ENCODE measurements around the gene SORCS1. TPM values are rescaled to one million over a fixed set of nuclear protein-coding genes. Genes with fewer than 3 reads are reported as not detected.

Gene SORCS1
- polyA plus RNA-seq, 1 donor from 2014 or later = not detected

GRCh38 chr10:106757521-106757920 lies 407.0 kb downstream of the SORCS1 start:
- H3K36me3 Mint-ChIP-seq = no peaks in the 10 kb centered on the region
- no peaks in the 10 kb centered on the region for H3K4me1 Mint-ChIP-seq
- H3K9me3 Mint-ChIP-seq = peaks cover 0 to 3% (median 0%) of the 10 kb centered on the region in 3 donors
- no peak overlapping the region for H3K27ac Mint-ChIP-seq
- H3K27me3 Mint-ChIP-seq = no peaks in the 10 kb centered on the region
- H3K4me3 Mint-ChIP-seq = no peak overlapping the region

DNA sequence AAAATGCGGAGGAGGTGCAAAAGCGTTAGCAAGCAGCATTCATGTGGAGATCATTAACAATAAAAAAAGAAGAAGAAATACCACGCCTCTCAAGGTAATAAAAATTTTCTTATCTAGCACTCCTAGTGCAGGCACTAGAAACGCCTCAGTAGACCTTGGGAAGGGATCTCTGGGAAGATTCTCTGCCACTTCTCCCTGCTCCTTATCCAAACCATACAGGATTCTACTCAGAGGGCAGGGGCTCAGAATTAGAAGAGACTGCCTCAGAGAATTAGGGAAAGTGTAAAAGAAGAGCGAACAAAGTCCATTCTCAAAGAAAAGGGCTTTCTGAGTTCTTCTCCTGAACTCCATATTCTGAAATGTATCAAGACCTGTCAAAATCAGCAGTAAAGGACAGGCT lies 413.4 kb downstream of the SORCS1 start:
- Mint-ChIP-seq H3K36me3 (no peaks in the 10 kb centered on the region), H3K4me3 (no peak overlapping the region)

GRCh38 chr10:106746868-106747267 lies 417.6 kb downstream of the SORCS1 start:
- no peaks in the 10 kb centered on the region for H3K4me1 Mint-ChIP-seq
- no peaks in the 10 kb centered on the region for H3K36me3 Mint-ChIP-seq
- peaks cover 0 to 3% (median 0%) of the 10 kb centered on the region in 3 donors for H3K9me3 Mint-ChIP-seq
- no peak overlapping the region for H3K4me3 Mint-ChIP-seq
- no peak overlapping the region for H3K27ac Mint-ChIP-seq
- no peaks in the 10 kb centered on the region for H3K27me3 Mint-ChIP-seq

More for the DNA sequence above, 413.4 kb downstream of the SORCS1 start:
- Mint-ChIP-seq H3K4me1 (no peaks in the 10 kb centered on the region), H3K9me3 (peaks cover 0 to 4% (median 0%) of the 10 kb centered on the region in 3 donors), H3K27ac (no peak overlapping the region), H3K27me3 (no peaks in the 10 kb centered on the region)

DNA sequence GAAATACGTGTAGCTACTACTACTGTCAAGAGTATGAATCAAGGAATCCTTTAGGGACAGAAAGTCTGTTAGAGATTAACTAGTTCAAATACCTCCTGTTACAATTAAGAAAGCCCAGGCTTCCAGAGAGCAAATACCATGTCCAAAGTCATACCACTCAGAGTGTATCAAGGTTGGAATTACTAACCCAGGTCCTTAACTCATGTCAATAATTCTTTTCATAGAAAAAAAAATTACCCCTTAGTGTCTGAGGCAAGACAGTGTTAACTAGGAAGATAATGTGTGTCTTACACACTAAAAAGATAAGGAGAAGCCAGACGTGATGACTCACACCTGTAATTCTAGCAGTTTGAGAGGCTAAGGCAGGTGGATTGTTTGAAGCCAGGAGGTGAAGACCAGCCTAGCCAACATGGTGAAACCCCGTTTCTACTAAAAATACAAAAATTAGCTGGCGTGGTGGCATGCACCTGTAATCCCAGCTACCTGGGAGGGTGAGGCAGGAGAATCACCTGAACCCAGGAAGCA lies 423.4 kb downstream of the SORCS1 start:
- H3K4me3 Mint-ChIP-seq = no peak overlapping the region
- no peaks in the 10 kb centered on the region for H3K36me3 Mint-ChIP-seq
- H3K27ac Mint-ChIP-seq = no peak overlapping the region
- H3K4me1 Mint-ChIP-seq = no peaks in the 10 kb centered on the region
- peaks cover 0 to 2% (median 2%) of the 10 kb centered on the region in 3 donors for H3K9me3 Mint-ChIP-seq
- no peaks in the 10 kb centered on the region for H3K27me3 Mint-ChIP-seq

DNA sequence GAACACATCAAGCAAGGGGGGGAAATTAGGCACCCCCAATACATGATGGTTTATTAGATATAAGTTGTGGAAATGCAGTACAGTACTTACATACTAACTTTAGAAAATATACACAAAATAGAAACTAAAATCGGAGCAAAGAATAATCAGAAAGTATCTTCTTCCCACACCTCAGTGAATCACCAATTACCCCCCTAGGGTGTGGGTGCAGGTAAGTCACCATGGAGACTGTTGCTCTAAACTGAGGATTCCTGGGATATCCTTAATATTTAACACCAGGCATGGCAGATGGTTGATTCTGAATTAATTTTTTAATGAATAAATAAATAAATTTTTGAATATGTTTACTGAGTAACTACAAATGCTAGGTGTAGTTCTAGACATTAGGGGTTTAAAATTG lies 424.4 kb downstream of the SORCS1 start:
- Mint-ChIP-seq H3K4me3 (no peak overlapping the region), H3K4me1 (no peaks in the 10 kb centered on the region), H3K27me3 (no peaks in the 10 kb centered on the region), H3K27ac (no peak overlapping the region), H3K36me3 (no peaks in the 10 kb centered on the region), H3K9me3 (peaks cover 0 to 2% (median 2%) of the 10 kb centered on the region in 3 donors)

GRCh38 chr10:106734220-106734619 lies 430.3 kb downstream of the SORCS1 start:
- Mint-ChIP-seq H3K4me3 (no peak overlapping the region), H3K4me1 (no peaks in the 10 kb centered on the region), H3K27me3 (no peaks in the 10 kb centered on the region), H3K36me3 (no peaks in the 10 kb centered on the region), H3K9me3 (no peaks in the 10 kb centered on the region), H3K27ac (no peak overlapping the region)

DNA sequence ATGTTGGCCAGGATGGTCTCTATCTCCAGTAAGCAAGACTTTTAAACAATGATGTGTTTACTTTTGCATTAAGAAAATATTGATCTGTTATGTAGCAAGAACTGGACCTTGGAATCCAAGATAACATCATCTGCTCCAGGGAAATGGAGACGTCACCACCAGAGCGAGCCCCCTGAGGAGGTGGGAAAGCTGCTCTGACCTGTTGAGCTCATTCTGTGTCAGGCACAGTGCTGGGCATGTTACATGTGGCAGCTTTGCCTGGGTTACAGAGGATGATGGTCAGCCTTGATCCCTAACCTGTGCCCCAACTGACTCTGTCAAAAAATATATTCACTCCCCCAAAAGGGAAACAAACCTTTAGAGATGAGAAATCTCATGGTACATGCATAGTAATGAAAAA lies 436.3 kb downstream of the SORCS1 start:
- Mint-ChIP-seq H3K27me3 (no peaks in the 10 kb centered on the region), H3K4me1 (no peaks in the 10 kb centered on the region), H3K27ac (no peak overlapping the region), H3K4me3 (no peak overlapping the region), H3K36me3 (no peaks in the 10 kb centered on the region), H3K9me3 (no peaks in the 10 kb centered on the region)

DNA sequence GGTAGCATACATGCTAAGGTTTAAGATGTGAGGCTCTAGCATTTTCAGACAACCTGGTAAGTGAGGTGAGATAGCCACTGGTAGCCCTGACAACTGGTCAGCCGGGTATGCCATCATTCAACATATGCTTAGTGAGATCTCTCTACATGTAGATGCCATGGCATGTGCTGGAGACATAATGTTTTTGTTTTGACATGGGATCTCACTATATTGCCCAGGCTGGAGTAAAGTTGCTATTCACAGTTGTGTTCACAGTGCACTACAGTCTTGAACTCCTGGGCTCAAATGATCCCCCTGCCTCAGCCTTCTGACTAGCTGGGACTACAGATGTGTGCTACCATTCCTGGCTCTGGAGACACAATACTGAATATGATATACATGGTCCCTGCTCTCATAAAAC lies 437.3 kb downstream of the SORCS1 start:
- no peaks in the 10 kb centered on the region for H3K9me3 Mint-ChIP-seq
- H3K4me1 Mint-ChIP-seq = no peaks in the 10 kb centered on the region
- H3K4me3 Mint-ChIP-seq = no peak overlapping the region
- H3K27me3 Mint-ChIP-seq = no peaks in the 10 kb centered on the region
- no peaks in the 10 kb centered on the region for H3K36me3 Mint-ChIP-seq
- no peak overlapping the region for H3K27ac Mint-ChIP-seq

DNA sequence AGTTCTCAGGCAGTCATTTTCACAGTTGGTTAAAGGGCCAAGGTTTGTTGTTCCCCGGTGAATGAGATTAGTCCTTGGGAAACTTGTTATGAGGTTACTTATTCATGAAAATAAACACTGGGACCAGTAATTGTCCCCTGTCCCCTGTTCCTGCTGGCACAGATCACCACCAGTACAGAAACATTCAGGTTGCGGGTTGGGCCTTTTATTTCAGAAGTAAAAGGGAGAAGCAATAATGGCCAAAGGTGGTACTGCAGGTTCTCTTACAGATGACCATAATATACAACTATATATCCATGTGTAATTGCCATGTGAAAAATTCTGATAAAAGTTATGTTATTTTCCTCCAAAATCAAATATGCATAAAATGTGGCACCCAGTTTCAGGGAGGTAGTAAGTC lies 442.0 kb downstream of the SORCS1 start:
- Mint-ChIP-seq H3K4me1 (no peaks in the 10 kb centered on the region), H3K27ac (no peak overlapping the region), H3K9me3 (peaks cover 0 to 2% (median 2%) of the 10 kb centered on the region in 3 donors), H3K4me3 (no peak overlapping the region), H3K27me3 (no peaks in the 10 kb centered on the region), H3K36me3 (no peaks in the 10 kb centered on the region)

DNA sequence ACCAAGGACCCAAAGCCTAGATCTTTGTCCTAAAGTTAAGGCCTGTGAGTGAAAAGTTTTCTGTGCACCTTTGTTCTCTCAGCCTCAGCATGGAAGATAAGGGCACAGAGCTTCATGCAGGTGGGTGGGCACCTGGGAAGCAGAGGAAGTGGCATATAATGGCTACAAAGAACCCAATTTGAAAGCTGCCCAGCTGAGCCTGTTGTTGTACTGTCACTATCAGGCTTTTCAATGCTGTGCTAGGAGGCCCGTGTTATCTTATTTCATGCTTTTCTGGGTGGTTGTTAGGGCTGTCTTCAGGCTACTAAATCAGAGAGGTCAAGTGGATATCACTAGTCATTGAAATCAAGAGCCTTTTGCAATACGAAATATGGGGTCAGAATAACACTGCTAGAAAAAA lies 443.8 kb downstream of the SORCS1 start:
- no peaks in the 10 kb centered on the region for H3K36me3 Mint-ChIP-seq
- H3K27ac Mint-ChIP-seq = no peak overlapping the region
- peaks cover 0 to 2% (median 2%) of the 10 kb centered on the region in 3 donors for H3K9me3 Mint-ChIP-seq
- no peaks in the 10 kb centered on the region for H3K27me3 Mint-ChIP-seq
- no peaks in the 10 kb centered on the region for H3K4me1 Mint-ChIP-seq
- no peak overlapping the region for H3K4me3 Mint-ChIP-seq

DNA sequence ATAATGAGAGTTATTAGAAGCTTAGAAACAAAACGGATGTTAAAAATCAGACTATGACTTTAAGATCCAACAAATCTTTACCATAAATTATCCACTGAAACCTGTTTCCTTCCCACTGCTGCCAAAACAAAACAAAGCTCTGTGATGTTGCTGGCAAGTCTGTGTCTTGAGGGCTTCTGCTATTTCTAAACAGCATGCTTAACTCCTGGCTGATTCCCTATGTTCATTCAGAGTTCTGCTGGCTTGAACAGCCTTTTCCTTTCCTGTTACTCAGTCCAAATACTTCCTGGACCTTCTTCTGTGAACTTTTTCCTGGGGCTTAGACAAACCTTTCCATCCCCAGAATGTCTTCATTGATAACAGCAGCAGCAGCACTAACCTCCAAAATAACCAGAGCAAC lies 448.1 kb downstream of the SORCS1 start:
- Mint-ChIP-seq H3K27ac (no peak overlapping the region), H3K4me1 (no peaks in the 10 kb centered on the region), H3K27me3 (peaks cover 3% of the 10 kb centered on the region), H3K4me3 (no peak overlapping the region), H3K9me3 (peaks cover 0 to 2% (median 2%) of the 10 kb centered on the region in 3 donors), H3K36me3 (no peaks in the 10 kb centered on the region)

DNA sequence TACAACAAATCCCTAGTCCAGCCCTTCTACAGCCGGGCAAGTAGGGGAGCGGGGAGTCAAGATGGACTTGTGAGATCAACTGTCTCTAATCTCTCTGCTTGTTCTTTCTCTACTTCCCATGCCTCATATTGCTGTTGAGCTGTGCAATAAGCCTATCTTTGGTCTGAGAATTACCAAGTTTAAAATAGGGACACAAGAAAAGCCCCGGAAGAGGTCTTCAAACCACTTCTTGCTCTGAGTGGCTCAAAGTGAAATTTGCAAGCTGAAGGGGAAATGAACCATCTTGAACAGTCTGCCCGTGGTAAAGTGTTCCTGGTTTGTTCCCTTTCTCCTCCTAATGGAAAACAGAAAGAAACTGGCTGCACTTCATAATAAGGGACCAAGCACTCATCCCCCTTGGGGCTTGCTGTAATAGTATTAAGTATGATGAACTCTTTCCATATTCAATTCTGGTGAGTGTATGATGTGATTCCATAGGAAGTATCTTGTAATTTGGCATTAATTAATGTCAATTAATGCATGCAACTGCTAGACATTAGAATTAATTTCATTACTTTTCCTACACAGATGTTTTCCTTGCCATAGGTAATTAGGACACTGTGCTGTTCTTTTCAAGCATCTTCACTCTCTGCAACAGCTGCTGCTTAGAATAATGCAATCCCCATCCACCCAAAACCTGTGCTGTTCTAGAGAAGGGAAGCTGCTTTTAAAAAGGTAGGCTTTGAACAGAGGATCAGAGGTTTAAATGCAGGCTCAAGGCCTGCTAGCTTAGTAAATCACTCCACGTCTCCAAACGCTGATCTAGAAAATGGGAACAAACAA lies 449.6 kb downstream of the SORCS1 start:
- no peaks in the 10 kb centered on the region for H3K4me1 Mint-ChIP-seq
- no peaks in the 10 kb centered on the region for H3K36me3 Mint-ChIP-seq
- H3K4me3 Mint-ChIP-seq = peak overlapping the region in 1 of 4 donors; percentile 17

DNA sequence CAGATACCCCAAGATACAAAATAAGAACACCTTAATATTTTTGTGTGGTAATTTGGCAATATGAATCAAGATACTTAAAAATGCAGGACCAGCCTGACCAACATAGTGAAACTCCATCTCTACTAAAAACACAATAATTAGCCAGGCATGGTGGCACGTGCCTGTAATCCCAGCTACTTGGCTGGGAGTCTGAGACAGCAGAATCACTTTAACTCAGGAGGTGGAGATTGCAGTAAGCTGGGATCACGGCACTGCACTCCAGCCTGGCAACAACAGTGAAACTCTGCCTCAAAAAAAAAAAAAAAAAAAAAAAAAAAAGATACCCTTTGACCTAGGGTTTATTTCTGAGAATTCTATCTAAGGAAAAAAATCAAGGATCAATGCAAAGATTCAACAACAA lies 450.7 kb downstream of the SORCS1 start:
- Mint-ChIP-seq H3K4me3 (no peak overlapping the region), H3K27me3 (peaks cover 3% of the 10 kb centered on the region), H3K9me3 (no peaks in the 10 kb centered on the region), H3K27ac (no peak overlapping the region), H3K36me3 (no peaks in the 10 kb centered on the region), H3K4me1 (no peaks in the 10 kb centered on the region)

More for the DNA sequence above, 449.6 kb downstream of the SORCS1 start:
- Mint-ChIP-seq H3K9me3 (peaks cover 0 to 2% (median 2%) of the 10 kb centered on the region in 3 donors), H3K27ac (no peak overlapping the region), H3K27me3 (peaks cover 3% of the 10 kb centered on the region)

GRCh38 chr10:106712988-106713387 lies 451.5 kb downstream of the SORCS1 start:
- Mint-ChIP-seq H3K27ac (no peak overlapping the region), H3K9me3 (no peaks in the 10 kb centered on the region), H3K27me3 (peaks cover 3% of the 10 kb centered on the region), H3K4me1 (no peaks in the 10 kb centered on the region), H3K36me3 (no peaks in the 10 kb centered on the region), H3K4me3 (no peak overlapping the region)

DNA sequence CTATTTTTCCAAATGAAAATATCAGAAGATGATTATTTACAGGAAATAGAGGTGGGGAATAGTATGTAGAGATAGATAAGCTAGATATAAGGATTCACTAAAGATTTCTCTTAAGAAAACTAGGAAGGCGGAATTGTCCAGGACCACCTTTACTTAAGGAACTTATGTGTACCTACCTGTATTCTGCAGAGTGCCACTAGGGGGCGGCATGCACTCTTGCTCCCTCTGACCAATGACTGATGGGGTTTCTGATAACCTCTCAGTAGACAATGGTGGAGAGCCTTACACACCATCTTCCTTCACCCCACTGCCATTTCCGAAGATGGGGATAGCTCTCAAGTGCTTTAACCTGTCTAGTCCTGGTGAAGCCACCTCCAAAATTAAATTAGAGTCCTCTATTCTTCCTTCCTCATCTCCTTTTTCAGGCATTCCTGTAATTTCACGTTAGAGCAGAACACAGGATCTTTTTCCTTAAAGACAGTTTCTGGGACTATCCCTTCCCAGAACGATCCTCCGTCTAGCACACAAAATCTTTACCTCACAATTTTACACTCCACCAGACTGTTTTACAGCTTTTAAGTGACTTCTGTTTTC lies 453.1 kb downstream of the SORCS1 start:
- Mint-ChIP-seq H3K9me3 (no peaks in the 10 kb centered on the region), H3K27me3 (peaks cover 3% of the 10 kb centered on the region), H3K4me1 (no peaks in the 10 kb centered on the region), H3K4me3 (no peak overlapping the region), H3K36me3 (no peaks in the 10 kb centered on the region), H3K27ac (no peak overlapping the region)

DNA sequence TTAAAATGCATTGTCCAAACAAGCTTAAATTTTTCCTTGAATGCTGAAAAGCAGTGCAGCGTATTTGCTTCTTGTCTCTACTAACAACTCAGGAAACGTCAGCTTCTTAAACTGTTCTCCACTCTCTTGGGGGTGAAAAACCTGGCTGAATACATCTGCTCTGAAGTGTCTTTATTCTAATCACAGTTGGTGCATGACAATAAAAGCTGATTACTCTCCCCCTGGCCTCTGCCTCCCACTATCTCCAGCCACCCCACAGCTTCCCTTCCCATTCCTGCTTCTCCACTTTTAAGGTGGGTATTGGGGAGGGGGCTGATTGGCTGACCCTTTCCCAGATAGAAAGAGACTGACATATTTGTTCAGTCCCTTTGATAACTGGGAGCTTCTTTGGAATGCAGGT lies 456.0 kb downstream of the SORCS1 start:
- Mint-ChIP-seq H3K9me3 (no peaks in the 10 kb centered on the region), H3K4me1 (peaks cover 0 to 1% (median 1%) of the 10 kb centered on the region in 3 donors), H3K27ac (no peak overlapping the region), H3K27me3 (peaks cover 3% of the 10 kb centered on the region), H3K4me3 (no peak overlapping the region), H3K36me3 (no peaks in the 10 kb centered on the region)

Measured in IgD-negative memory B cell (primary cell).